Measurements from ENCODE around the gene APLF.

DNA sequence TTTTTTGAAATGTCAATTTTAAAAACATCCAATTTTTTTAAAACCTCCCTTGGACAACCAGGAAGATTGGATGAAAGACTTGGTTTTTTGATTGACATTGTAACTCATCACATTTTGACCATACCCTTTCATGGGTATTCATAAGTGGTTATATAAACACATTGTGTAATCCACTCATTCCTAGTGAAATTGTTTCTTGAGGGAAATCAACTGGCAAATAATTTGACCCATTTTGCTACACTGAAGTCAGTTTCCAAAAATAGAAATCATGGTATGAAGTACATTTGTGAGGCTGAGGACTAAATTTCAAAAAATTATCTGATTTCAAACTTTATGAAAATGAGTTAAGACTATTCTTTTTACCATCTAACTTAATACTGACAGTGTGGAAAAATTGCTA is 31.8 kb upstream of the APLF start:
- TF ChIP-seq, protein P1, sequence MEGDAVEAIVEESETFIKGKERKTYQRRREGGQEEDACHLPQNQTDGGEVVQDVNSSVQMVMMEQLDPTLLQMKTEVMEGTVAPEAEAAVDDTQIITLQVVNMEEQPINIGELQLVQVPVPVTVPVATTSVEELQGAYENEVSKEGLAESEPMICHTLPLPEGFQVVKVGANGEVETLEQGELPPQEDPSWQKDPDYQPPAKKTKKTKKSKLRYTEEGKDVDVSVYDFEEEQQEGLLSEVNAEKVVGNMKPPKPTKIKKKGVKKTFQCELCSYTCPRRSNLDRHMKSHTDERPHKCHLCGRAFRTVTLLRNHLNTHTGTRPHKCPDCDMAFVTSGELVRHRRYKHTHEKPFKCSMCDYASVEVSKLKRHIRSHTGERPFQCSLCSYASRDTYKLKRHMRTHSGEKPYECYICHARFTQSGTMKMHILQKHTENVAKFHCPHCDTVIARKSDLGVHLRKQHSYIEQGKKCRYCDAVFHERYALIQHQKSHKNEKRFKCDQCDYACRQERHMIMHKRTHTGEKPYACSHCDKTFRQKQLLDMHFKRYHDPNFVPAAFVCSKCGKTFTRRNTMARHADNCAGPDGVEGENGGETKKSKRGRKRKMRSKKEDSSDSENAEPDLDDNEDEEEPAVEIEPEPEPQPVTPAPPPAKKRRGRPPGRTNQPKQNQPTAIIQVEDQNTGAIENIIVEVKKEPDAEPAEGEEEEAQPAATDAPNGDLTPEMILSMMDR (conservative IDR thresholded peaks at IDR 0.05; ENCODE audit: low read depth, low read length): no peak
- no peak for TF ChIP-seq EZH2 (IDR thresholded peaks at IDR 0.05; ENCODE audit: borderline replicate concordance, low read depth, low read length, poor library complexity, severe bottlenecking)
